Measurements from ENCODE around the gene MSS51.

The MSS51 gene

DNA sequence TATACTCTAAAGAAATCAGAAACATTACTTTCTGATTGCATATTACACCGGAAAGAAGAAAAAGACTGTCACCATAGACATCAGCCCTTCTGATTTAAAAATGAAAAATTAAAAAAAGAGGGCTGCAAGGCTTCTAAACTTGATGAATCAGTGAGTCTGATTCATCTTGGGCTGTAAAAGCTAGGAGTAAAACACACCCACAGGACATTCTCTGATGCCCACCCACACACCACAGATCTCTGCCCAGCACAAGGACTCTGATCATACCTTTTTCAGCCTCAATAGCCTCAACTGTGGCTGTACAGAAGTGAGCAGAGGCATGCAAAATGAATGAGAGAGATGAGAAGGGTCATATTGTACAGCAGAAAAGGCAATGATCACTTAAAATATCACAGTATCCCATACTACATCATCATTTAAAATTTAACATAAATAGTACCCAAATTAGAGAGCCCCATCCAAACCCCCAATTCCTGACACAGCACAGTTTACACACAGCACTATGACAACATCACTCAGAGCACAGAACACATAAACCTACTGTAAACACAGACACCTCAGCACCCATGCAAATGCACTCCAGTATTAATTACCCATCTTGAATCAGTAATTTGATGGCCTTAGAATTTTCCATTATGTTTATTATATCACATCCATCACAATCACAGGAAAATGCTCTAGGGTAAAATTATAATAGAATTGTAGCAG, 6.4 kb upstream of the MSS51 start:
- H3K27ac ChIP-seq = no peak overlapping the region
- TF ChIP-seq, protein P1, sequence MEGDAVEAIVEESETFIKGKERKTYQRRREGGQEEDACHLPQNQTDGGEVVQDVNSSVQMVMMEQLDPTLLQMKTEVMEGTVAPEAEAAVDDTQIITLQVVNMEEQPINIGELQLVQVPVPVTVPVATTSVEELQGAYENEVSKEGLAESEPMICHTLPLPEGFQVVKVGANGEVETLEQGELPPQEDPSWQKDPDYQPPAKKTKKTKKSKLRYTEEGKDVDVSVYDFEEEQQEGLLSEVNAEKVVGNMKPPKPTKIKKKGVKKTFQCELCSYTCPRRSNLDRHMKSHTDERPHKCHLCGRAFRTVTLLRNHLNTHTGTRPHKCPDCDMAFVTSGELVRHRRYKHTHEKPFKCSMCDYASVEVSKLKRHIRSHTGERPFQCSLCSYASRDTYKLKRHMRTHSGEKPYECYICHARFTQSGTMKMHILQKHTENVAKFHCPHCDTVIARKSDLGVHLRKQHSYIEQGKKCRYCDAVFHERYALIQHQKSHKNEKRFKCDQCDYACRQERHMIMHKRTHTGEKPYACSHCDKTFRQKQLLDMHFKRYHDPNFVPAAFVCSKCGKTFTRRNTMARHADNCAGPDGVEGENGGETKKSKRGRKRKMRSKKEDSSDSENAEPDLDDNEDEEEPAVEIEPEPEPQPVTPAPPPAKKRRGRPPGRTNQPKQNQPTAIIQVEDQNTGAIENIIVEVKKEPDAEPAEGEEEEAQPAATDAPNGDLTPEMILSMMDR (conservative IDR thresholded peaks at IDR 0.05) = no peak

DNA sequence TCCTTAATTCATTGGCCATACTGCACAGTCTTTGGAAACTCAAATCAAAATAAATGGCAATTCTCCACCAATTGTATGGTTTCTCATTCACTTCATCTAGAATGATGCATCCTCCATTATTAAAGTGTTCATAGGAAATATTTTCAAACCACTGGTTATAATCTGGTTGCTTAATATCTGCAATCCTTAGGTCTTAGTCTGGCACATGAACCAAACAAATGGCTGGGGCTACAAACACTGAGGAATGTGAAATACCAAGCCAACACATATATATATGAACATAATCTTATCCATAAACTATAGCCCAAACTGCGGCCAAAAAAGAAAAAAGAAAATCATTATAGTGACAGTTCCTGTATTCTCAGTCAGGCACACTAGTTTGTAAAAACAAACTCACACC, 5.7 kb upstream of the MSS51 start:
- TF ChIP-seq, protein P1 (conservative IDR thresholded peaks at IDR 0.05) = no peak
- H3K27ac ChIP-seq = no peak overlapping the region

DNA sequence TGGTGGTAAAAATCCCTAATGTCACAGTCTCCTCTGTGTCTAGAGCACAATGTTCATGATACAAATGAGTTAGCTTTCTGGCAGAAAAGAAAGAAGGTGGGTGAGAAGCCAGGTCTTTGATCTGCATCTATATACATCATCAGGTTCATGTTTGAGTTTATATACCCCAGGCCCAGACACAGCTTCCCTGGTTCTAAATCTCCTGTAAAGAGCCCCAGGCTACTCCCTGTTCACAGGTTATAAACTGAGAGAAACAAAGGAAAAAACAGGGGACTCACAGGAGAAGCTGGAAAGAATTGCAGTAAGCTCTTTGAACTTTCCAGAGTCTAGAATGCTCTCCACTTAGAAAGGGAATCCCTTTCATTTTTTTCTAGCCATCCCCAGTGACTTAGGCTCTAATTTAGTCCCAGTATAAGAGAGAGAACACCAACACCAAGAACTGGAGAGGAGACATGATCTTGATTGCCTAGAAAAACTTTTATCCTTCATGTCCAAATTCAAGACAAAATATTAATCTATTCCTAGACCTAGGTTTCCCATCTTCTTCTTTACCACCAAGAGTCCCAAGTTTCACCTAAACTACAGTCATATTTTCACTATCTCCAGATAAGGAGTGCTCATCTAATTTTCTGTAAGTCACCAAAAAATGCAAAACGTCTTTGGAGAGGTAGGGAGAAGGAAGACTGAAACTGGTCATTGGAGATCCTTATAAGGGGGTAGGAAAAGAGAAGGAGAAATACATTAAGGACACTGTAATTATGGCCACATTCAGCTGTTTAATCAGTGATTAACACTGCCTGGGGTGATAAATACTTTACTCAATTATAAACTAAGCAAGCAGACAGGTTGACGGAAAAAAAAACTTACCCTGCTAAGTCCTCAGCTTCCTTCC, 469 bp downstream of the MSS51 start:
- TF ChIP-seq, protein P1 (conservative IDR thresholded peaks at IDR 0.05) = no peak
- no peak overlapping the region for H3K27ac ChIP-seq

DNA sequence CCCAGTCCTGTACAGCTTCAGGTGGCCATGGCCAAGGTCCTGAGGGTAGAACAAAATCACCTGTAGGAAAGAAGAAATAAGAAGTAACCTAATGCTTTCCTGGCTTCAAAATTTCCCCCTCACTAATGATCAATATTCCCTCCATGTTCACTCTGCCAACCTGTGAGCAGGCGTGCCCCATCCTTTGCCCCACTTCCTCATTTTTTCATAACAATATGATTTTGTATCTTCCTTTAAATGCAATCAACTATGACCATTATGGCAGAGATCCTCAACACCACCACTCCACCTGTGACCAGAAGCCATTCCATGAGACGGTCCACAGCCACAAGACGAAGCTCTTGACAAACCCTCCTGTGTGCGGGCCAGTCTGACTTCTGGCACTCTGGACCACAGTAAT, 7.0 kb downstream of the MSS51 start:
- H3K27ac ChIP-seq = no peak overlapping the region
- TF ChIP-seq, protein P1 (conservative IDR thresholded peaks at IDR 0.05) = no peak

DNA sequence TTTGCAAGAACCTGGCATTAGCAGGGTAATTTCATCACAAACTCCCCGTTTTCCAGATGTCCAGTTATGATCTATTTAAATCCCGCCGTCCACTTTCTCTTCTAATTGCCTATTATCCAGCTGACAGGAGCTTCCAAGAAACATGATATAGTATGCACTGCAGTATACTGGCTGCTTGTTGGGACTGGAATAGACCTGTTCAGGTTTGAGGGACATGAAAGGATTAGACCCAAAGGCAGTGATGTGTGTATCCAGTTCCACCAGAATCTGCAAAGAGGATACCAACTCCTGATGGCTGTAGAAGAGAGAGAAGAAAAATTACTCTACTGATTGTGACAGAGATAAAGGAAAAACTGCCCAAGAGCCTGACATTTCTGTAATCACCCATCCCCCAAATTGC, 8.9 kb downstream of the MSS51 start:
- TF ChIP-seq, protein P1 (conservative IDR thresholded peaks at IDR 0.05) = no peak
- no peak overlapping the region for H3K27ac ChIP-seq

DNA sequence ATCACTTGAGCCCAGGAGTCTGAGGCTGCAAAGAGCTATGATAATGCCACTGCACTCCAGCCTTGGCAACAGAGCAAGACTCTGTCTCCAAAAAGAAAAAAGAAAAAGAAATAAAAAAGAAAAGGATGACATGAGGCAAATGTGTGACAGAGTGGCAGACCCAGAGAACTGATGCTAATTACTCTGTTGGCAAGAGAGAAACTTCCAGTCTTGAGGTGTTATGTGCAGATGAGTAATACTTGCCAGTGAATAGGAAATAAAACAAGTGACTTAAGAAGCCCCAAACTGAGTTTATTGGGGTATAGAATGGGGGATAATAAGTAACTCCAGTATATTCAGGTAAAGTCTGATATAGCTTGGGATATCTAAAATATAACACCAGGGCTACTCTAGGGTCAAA, 10.1 kb downstream of the MSS51 start:
- H3K27ac ChIP-seq = no peak overlapping the region
- TF ChIP-seq, protein P1 (conservative IDR thresholded peaks at IDR 0.05) = no peak

DNA sequence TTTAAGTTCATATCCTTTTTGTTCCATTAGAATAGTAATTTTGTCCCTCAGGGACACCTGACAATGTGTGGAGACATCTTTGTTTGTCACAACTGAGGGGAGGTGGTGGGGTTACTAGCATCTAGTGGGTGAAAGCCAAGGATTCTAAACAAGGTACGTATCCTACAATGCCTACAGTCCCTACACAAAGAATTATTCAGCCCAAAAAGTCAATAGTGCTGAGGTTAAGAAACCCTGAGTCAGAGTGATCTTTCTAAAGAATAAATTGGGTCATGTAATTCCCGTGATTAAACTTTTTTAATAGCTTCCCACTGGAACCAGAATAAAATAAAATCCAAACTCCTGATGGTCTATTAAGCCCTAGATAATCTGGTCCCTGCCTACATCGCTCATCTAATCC, 16.8 kb downstream of the MSS51 start:
- TF ChIP-seq, protein P1 (conservative IDR thresholded peaks at IDR 0.05) = no peak
- H3K27ac ChIP-seq = no peak overlapping the region; the same call in 1 of the 2 replicates

Measured in VCaP (cell line).